Measurements from ENCODE around the gene LCN6.

DNA sequence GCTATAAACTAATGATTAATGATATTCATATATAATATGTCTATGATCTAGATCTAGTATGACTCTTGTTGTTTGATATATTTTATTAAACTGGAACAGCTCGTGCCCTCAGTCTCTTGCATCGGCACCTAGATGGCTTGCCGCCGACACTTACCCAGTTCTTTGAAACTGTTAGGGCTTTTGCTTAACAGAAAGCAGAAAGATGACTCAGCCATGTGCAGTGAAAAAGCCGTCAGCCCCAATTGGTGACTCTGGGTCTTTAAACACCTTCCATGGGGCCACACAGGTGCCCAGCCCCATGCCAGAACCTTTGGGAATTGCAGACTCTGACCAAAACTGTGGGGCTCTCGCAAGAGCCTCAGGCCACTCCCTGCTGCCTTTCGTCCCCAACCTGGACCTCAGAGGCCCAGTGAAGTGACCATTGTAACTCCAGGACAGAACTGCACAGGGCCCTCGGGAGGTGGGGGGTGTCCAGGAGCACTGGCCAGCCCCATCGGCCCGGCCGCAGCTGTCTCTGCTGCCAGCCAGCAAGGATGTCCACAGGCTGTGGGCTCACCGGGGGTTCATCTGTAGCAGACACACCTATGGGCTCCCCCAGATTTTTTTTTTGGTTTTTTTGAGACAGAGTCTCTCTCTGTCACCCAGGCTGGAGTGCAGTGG, 13.4 kb downstream of the LCN6 start:
- TF ChIP-seq GATA2 (IDR thresholded peaks at IDR 0.05; ENCODE audit: low read depth, low read length) (no peak), GATA3 (IDR thresholded peaks at IDR 0.05; ENCODE audit: low read depth, low read length) (no peak)
